BLaER1 treated with 17β-estradiol and CSF1 and Interleukin-3, amounts not matched to agents 10 nM and 100 nM (cell line): Measurements from ENCODE around the gene ZNF778.

Source experiments
- H3K27ac ChIP-seq, 11 experiments: shearing (Covaris generic); formaldehyde crosslinking; 2 replicates each; pipeline ENCODE4 v1.8.1; 2022
- H3K27me3 ChIP-seq, 11 experiments: shearing (Covaris generic); formaldehyde crosslinking; 2 replicates each; pipeline ENCODE4 v1.8.1; 2022
- H3K36me3 ChIP-seq, 11 experiments: shearing (Covaris generic); formaldehyde crosslinking; 2 replicates each; pipeline ENCODE4 v1.8.1; 2022
- H3K4me1 ChIP-seq, 10 experiments: shearing (Covaris generic); formaldehyde crosslinking; 2 replicates each; pipeline ENCODE4 v1.8.1; 2022
- H3K4me2 ChIP-seq, 11 experiments: shearing (Covaris generic); formaldehyde crosslinking; 2 replicates each; pipeline ENCODE4 v1.8.1; 2022
- H3K4me3 ChIP-seq, 10 experiments: shearing (Covaris generic); formaldehyde crosslinking; 2 replicates each; pipeline ENCODE4 v1.8.1; 2022
- H3K9ac ChIP-seq, 11 experiments: shearing (Covaris generic); formaldehyde crosslinking; 2 replicates each; pipeline ENCODE4 v1.8.1; 2022
- H3K9me3 ChIP-seq, 11 experiments: shearing (Covaris generic); formaldehyde crosslinking; replicated peaks in 1 of 11; 2 replicates each; pipeline ENCODE4 v1.8.1; 2022
- H4K20me1 ChIP-seq, 11 experiments: shearing (Covaris generic); formaldehyde crosslinking; 2 replicates each; pipeline ENCODE4 v1.8.1; 2022
- Cebpa-rat ChIP-seq, 11 experiments: shearing (Covaris generic); IDR thresholded peaks; 2 replicates each; pipeline ENCODE4 v1.8.1; 2022

Gene ZNF778

DNA sequence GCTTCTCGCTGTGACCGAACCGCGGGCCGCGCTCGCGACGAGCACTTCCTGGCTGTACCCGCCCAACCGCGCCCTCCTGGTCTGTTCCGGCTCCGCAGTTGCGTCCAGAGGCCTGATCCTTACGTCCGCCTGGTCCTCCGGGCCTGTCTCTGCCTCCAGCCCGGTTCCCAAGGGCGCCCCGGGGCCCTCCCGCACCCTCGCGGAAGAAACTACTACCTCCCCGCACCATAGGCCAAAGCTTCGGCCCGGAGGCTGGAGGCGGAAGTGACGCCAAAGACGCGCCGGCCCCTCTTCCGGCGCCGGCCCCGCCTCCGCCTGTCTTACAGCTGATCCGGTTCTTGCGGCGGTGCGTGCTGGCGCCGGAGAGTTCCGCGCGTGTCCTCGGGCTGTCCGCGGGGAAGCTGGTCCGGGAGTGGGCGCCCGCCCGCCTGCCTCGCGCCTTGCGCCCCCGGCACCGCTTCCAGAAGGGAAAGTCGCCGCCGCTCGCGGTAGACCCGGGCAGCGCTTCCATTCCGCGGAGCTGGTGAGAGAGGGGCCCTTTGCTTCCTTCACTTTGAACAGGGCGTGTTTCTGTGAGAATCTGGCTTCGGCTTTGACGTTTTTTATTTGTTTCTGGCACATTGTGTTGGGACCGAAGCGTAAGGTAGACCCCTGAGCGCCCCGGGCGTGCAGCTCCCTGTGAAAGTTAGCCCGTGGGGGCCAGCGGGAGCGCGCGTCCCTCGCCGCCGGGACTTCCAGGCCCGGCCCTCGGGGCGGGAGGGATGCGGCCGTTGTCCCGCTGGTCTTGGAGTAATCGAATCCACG is at the start of gene ZNF778:
ZNF778 (plus strand) TSS at position 316 of the 804 bp plus-strand sequence. CDS start 3,425 bp downstream, outside the sequence.
- peaks cover 12 to 32% (median 25%) of the 10 kb centered on the region in 10 experiments for H3K4me1 ChIP-seq
- no peaks in the 10 kb centered on the region for H3K9me3 ChIP-seq
- TF ChIP-seq Cebpa-rat (IDR thresholded peaks at IDR 0.05), result no peak
- H3K4me3 ChIP-seq, result peak within 1 kb of the TSS; percentile 77 to 98 (median 84)
- H3K4me2 ChIP-seq, result peak within 1 kb of the TSS; percentile 85 to 97 (median 93)
- peak within 1 kb of the TSS; percentile 87 to 95 (median 92) for H3K9ac ChIP-seq
- peak within 1 kb of the TSS; percentile 85 to 94 (median 89) for H3K27ac ChIP-seq
- peaks cover 0 to 37% (median 7%) of the 10 kb centered on the region in 11 experiments; a peak in 9 of 22 replicates for H4K20me1 ChIP-seq
- H3K27me3 ChIP-seq, result no peaks in the 10 kb centered on the region
- peaks cover 21 to 35% (median 30%) of the 10 kb centered on the region in 11 experiments for H3K36me3 ChIP-seq

- Histone ChIP-seq H3K9ac (0 out of 22 replicates have a peak overlapping the region, but pooled peaks of 2 of the 11 experiments have one; percentile 17 to 19), H3K36me3 (no peaks in the 10 kb centered on the region), H4K20me1 (peaks cover 0 to 38% (median 10%) of the 10 kb centered on the region in 11 experiments; a peak in 10 of 22 replicates), H3K4me2 (peak overlapping the region in 7 of 11 experiments; percentile 12 to 95 (median 93); a peak in 10 of 22 replicates), H3K4me3 (no peak overlapping the region), H3K27me3 (peaks cover 0 to 17% (median 0%) of the 10 kb centered on the region in 11 experiments; a peak in 9 of 22 replicates), H3K4me1 (peaks cover 41 to 78% (median 76%) of the 10 kb centered on the region in 10 experiments), H3K27ac (0 out of 22 replicates have a peak overlapping the region, but pooled peaks of 1 of the 11 experiments have one; percentile 23), H3K9me3 (no peaks in the 10 kb centered on the region)
- no peak for TF ChIP-seq Cebpa-rat (IDR thresholded peaks at IDR 0.05)
Measured at GRCh38 chr16:89168381-89169189, 48.9 kb upstream of the ZNF778 start.

DNA sequence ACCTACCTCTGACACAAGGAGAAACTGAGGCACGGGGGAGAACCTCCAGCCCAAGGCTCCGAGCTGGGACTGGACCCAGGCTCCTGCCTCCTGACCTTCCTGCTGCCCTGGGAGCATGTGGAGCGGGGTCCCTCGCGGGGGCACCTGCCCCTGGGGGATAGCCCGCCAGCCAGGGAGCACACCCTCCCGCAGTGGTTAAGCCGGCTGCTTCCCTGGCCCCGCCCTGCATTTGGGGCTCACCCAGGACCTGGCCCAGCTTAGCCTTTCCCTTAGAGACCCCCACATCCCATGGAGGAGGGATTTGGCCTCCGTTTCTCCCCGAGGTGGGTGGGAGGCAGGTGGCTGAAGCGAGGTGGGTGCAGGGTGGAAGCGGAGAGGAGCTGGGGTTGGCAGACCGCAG is 47.7 kb upstream of the ZNF778 start:
- Histone ChIP-seq H3K36me3 (no peaks in the 10 kb centered on the region), H3K4me3 (peak overlapping the region in 1 of 10 experiments; percentile 3; a peak in 1 of 20 replicates), H3K9me3 (no peaks in the 10 kb centered on the region), H4K20me1 (peaks cover 0 to 48% (median 10%) of the 10 kb centered on the region in 11 experiments; a peak in 10 of 22 replicates), H3K27ac (no peak overlapping the region), H3K9ac (peak overlapping the region in 3 of 11 experiments; percentile 0 to 27 (median 25); a peak in 5 of 22 replicates), H3K27me3 (peaks cover 0 to 17% (median 0%) of the 10 kb centered on the region in 11 experiments; a peak in 9 of 22 replicates), H3K4me2 (peak overlapping the region; percentile 44 to 95 (median 93); a peak in 21 of 22 replicates), H3K4me1 (peaks cover 52 to 79% (median 77%) of the 10 kb centered on the region in 10 experiments)
- TF ChIP-seq Cebpa-rat (IDR thresholded peaks at IDR 0.05), result no peak

DNA sequence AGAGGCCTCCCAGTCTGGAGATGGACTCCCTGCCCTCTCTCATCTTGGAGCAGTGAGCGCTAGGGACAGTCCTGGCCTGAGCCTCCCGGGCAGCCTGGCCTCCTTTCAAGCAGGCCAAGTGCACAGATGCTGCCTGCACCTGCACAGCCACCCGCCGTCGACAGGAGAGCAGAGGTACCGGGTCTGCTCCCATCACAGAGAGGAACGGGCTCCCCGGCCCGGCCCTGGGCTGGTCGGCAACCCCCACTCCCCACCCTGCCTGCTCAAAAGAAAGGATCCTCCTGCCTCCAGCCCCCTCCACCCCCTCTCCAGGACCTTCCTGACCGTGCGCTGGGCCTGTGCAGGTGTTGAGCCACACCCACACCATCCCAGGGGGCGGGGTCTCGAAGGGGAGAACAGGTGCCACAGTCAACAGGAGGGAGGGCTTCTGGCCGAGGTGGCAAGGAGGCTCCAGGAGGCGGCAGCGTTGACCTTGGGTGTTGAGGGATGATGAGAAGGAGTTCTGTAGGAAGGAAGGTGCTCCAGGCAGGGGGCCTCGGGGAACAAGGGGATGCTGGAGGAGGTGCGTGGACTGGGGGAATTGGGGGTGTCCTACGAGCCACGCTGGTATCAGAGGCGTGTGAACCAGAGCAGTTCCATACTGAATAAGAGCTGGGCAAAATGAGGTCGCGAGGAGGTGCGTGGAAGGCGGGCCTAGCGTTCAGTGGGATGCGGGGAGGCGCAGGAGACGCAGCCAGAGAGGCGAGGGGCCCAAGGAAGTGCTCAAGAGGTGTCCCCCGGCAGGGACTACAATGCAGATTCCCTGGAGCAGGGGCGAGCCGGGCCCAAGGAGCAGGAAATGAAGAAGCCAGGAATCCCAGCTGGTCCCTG is 46.9 kb upstream of the ZNF778 start:
- Histone ChIP-seq H3K36me3 (no peaks in the 10 kb centered on the region), H3K9ac (peak overlapping the region in 9 of 11 experiments; percentile 25 to 55 (median 42); a peak in 11 of 22 replicates), H3K9me3 (no peaks in the 10 kb centered on the region), H3K4me3 (peak overlapping the region in 8 of 10 experiments; percentile 18 to 62 (median 42); a peak in 11 of 20 replicates), H3K27ac (peak overlapping the region in 1 of 11 experiments; percentile 28; a peak in 1 of 22 replicates), H3K4me1 (peaks cover 61 to 87% (median 85%) of the 10 kb centered on the region in 10 experiments), H3K27me3 (peaks cover 0 to 17% (median 0%) of the 10 kb centered on the region in 11 experiments; a peak in 9 of 22 replicates), H3K4me2 (peak overlapping the region; percentile 74 to 95 (median 93)), H4K20me1 (peaks cover 0 to 48% (median 10%) of the 10 kb centered on the region in 11 experiments; a peak in 10 of 22 replicates)
- TF ChIP-seq Cebpa-rat (IDR thresholded peaks at IDR 0.05), result no peak

GRCh38 chr16:89171216-89172170 is 46.0 kb upstream of the ZNF778 start, which contains the start of gene CDH15:
Gene CDH15, plus strand, starts transcription at chr16:89171748. Its CDS starts 84 bp downstream, at chr16:89171832.
- Histone ChIP-seq H3K36me3 (no peaks in the 10 kb centered on the region), H4K20me1 (peaks cover 0 to 54% (median 10%) of the 10 kb centered on the region in 11 experiments; a peak in 10 of 22 replicates), H3K4me1 (peaks cover 69 to 96% (median 95%) of the 10 kb centered on the region in 10 experiments), H3K4me2 (peak within 1 kb of the TSS; percentile 86 to 96 (median 93)), H3K9ac (peak within 1 kb of the TSS in 9 of 11 experiments; percentile 34 to 67 (median 46); a peak in 16 of 22 replicates), H3K9me3 (no peaks in the 10 kb centered on the region), H3K27ac (peak within 1 kb of the TSS in 1 of 11 experiments; percentile 28; a peak in 1 of 22 replicates), H3K4me3 (peak within 1 kb of the TSS in 8 of 10 experiments; percentile 18 to 62 (median 42); a peak in 12 of 20 replicates), H3K27me3 (peaks cover 0 to 17% (median 0%) of the 10 kb centered on the region in 11 experiments; a peak in 9 of 22 replicates)
- no peak for TF ChIP-seq Cebpa-rat (IDR thresholded peaks at IDR 0.05)

- TF ChIP-seq Cebpa-rat (IDR thresholded peaks at IDR 0.05), result no peak
- Histone ChIP-seq H3K27me3 (peaks cover 0 to 17% (median 0%) of the 10 kb centered on the region in 11 experiments; a peak in 9 of 22 replicates), H3K27ac (no peak overlapping the region), H3K9me3 (no peaks in the 10 kb centered on the region), H3K4me3 (peak overlapping the region in 1 of 10 experiments; percentile 38; a peak in 1 of 20 replicates), H3K9ac (peak overlapping the region in 7 of 11 experiments; percentile 12 to 67 (median 42); a peak in 12 of 22 replicates), H4K20me1 (peaks cover 0 to 54% (median 10%) of the 10 kb centered on the region in 11 experiments; a peak in 10 of 22 replicates), H3K36me3 (no peaks in the 10 kb centered on the region), H3K4me2 (peak overlapping the region; percentile 76 to 96 (median 88)), H3K4me1 (peaks cover 65 to 96% (median 93%) of the 10 kb centered on the region in 10 experiments)
Measured at GRCh38 chr16:89172171-89172527, 45.4 kb upstream of the ZNF778 start.
